Mucosa of descending colon (tissue), 3 donors: ENCODE results near the gene MSI2. TPM values are rescaled to one million over a fixed set of nuclear protein-coding genes. Genes with fewer than 3 reads are reported as not detected.

ENCODE experiments used
- ATAC-seq: fragments of 200-7000 bp; cut with Tn5 transposase; one replicate; pipeline ENCODE4 v1.9.1; 2020; ENCODE audit warnings: mild to moderate bottlenecking, moderate library complexity
- DNase-seq, 3 donors: peaks; one replicate each; pipeline ENCODE4 v3.0.0-alpha.2; 2020
- H3K36me3 ChIP-seq: fragments of 200-600 bp; one replicate; pipeline ENCODE4 v1.8.0; 2021; ENCODE audit warnings: low read depth, mild to moderate bottlenecking
- H3K4me1 ChIP-seq: fragments of 200-600 bp; one replicate; pipeline ENCODE4 v1.8.0; 2021; ENCODE audit warnings: low read depth, mild to moderate bottlenecking
- H3K4me3 ChIP-seq: fragments of 200-600 bp; one replicate; pipeline ENCODE4 v1.8.0; 2021; ENCODE audit warnings: mild to moderate bottlenecking
- H3K9me3 ChIP-seq: fragments of 200-600 bp; one replicate; pipeline ENCODE4 v1.8.0; 2021; ENCODE audit warnings: mild to moderate bottlenecking
- CTCF ChIP-seq: fragments of 200-600 bp; IDR thresholded peaks from one replicate; pipeline ENCODE4 v1.8.0; 2022; ENCODE audit warnings: antibody characterized with exemption, mild to moderate bottlenecking
- intact Hi-C, 2 donors: fragments of 100-400 bp; cut with DNase I in 1 of 2; cut with micrococcal nuclease in 1 of 2; formaldehyde crosslinking; loops; one replicate each; pipeline versions ENCODE4 v1.11.0 to v1.11.1; 2022; cut with DNase I, micrococcal nuclease
- total RNA-seq, 3 donors: library from RNA; stranded (reverse); fragmentation: NEBNext Ultra II Directional in 2 of 3; extraction: Animal tissue kit (Norgen Biotek cat#: 25700) in 2 of 3; gene quantifications; one replicate each; pipeline versions ENCODE4 v1.2.1 to v1.2.4, GENCODE V29; 2021 to 2023
- donor health status: DM: no; HTN: no; CAD: no; lungs with moderate emphysema.
- donor health status: DM: no; HTN: no; CAD: no.
- donor health status: DM: no; HTN: yes; CAD: no.

MSI2 gene
- total RNA-seq, 3 donors from 2014 or later, result 60.0 to 72.6 (median 65.7) TPM

- Histone ChIP-seq H3K36me3 (no peaks in the 10 kb centered on the region), H3K4me1 (no peaks in the 10 kb centered on the region), H3K9me3 (no peaks in the 10 kb centered on the region), H3K4me3 (no peak overlapping the region)
- intact Hi-C loops, result no loop called here
- no peak for ATAC-seq
- TF ChIP-seq CTCF, result no peak
- DNase-seq, result no peak
Measured at GRCh38 chr17:57482657-57483056, 226.3 kb downstream of the MSI2 start.

- ATAC-seq, result no peak
- no peak for DNase-seq
- H3K4me1 ChIP-seq, result no peaks in the 10 kb centered on the region
- no peaks in the 10 kb centered on the region for H3K36me3 ChIP-seq
- no peak overlapping the region for H3K4me3 ChIP-seq
- no peaks in the 10 kb centered on the region for H3K9me3 ChIP-seq
- no peak for TF ChIP-seq CTCF
- intact Hi-C loops, result no loop called here
Measured at GRCh38 chr17:57484081-57484666, 227.9 kb downstream of the MSI2 start.

GRCh38 chr17:57484826-57485565 is 228.7 kb downstream of the MSI2 start:
- H3K4me3 ChIP-seq, result no peak overlapping the region
- intact Hi-C loops, result no loop called here
- H3K4me1 ChIP-seq, result no peaks in the 10 kb centered on the region
- DNase-seq, result no peak
- TF ChIP-seq CTCF, result no peak
- no peaks in the 10 kb centered on the region for H3K9me3 ChIP-seq
- no peak for ATAC-seq
- H3K36me3 ChIP-seq, result no peaks in the 10 kb centered on the region

- Histone ChIP-seq H3K36me3 (no peaks in the 10 kb centered on the region), H3K9me3 (no peaks in the 10 kb centered on the region), H3K4me3 (no peak overlapping the region), H3K4me1 (no peaks in the 10 kb centered on the region)
- ATAC-seq (no peak), DNase-seq (no peak)
- intact Hi-C loops, result no loop called here
- no peak for TF ChIP-seq CTCF
Measured at GRCh38 chr17:57485566-57485865, 229.2 kb downstream of the MSI2 start.

- Histone ChIP-seq H3K36me3 (no peaks in the 10 kb centered on the region), H3K4me1 (no peaks in the 10 kb centered on the region), H3K4me3 (no peak overlapping the region), H3K9me3 (no peaks in the 10 kb centered on the region)
- no peak for TF ChIP-seq CTCF
- DNase-seq, result no peak
- no peak for ATAC-seq
- intact Hi-C loops, result no loop called here
Measured at GRCh38 chr17:57485916-57486881, 229.9 kb downstream of the MSI2 start.
